Left ventricle myocardium superior (tissue), 1 donor: ENCODE data around the gene SCAF11. TPM values are rescaled to one million over a fixed set of nuclear protein-coding genes. Genes with fewer than 3 reads are reported as not detected.
"Not testable (repeated sequence)": the region's sequence is repeated elsewhere in the genome, so short reads cannot be mapped to it uniquely, and the experiment has no call there.

Experiments
- ATAC-seq: fragments of 200-7000 bp; cut with Tn5 transposase; one replicate; pipeline ENCODE4 v1.9.1; 2020; ENCODE audit warnings: mild to moderate bottlenecking, moderate library complexity
- DNase-seq: peaks from one replicate; pipeline ENCODE4 v3.0.0-alpha.2; 2020
- intact Hi-C: fragments of 100-400 bp; cut with micrococcal nuclease; formaldehyde crosslinking; loops from one replicate; pipeline ENCODE4 v1.11.0; 2022
- long read RNA-seq: library from polyadenylated mRNA; unstranded; transcript quantifications from one replicate; pipeline ENCODE4 v2.0.0, GENCODE V29; 2021
- total RNA-seq: library from RNA; stranded (reverse); fragmentation: NEBNext Ultra II Directional; extraction: Animal tissue kit (Norgen Biotek cat#: 25700); gene quantifications from one replicate; pipeline ENCODE4 v1.2.1, GENCODE V29; 2021
- donor health status: DM: no; HTN: yes; CAD: no; lungs with severe emphysema.

Gene SCAF11, protein sequence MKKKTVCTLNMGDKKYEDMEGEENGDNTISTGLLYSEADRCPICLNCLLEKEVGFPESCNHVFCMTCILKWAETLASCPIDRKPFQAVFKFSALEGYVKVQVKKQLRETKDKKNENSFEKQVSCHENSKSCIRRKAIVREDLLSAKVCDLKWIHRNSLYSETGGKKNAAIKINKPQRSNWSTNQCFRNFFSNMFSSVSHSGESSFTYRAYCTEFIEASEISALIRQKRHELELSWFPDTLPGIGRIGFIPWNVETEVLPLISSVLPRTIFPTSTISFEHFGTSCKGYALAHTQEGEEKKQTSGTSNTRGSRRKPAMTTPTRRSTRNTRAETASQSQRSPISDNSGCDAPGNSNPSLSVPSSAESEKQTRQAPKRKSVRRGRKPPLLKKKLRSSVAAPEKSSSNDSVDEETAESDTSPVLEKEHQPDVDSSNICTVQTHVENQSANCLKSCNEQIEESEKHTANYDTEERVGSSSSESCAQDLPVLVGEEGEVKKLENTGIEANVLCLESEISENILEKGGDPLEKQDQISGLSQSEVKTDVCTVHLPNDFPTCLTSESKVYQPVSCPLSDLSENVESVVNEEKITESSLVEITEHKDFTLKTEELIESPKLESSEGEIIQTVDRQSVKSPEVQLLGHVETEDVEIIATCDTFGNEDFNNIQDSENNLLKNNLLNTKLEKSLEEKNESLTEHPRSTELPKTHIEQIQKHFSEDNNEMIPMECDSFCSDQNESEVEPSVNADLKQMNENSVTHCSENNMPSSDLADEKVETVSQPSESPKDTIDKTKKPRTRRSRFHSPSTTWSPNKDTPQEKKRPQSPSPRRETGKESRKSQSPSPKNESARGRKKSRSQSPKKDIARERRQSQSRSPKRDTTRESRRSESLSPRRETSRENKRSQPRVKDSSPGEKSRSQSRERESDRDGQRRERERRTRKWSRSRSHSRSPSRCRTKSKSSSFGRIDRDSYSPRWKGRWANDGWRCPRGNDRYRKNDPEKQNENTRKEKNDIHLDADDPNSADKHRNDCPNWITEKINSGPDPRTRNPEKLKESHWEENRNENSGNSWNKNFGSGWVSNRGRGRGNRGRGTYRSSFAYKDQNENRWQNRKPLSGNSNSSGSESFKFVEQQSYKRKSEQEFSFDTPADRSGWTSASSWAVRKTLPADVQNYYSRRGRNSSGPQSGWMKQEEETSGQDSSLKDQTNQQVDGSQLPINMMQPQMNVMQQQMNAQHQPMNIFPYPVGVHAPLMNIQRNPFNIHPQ (N-terminal part only)
- 79.9 TPM for total RNA-seq
- long read RNA-seq, full-length matches to known transcripts = 12 of 74 reads
- long read RNA-seq, partial matches to known transcripts = 47 of 74 reads
- long read RNA-seq, other reads (novel, unspliced or antisense) = 15 of 74 reads

DNA sequence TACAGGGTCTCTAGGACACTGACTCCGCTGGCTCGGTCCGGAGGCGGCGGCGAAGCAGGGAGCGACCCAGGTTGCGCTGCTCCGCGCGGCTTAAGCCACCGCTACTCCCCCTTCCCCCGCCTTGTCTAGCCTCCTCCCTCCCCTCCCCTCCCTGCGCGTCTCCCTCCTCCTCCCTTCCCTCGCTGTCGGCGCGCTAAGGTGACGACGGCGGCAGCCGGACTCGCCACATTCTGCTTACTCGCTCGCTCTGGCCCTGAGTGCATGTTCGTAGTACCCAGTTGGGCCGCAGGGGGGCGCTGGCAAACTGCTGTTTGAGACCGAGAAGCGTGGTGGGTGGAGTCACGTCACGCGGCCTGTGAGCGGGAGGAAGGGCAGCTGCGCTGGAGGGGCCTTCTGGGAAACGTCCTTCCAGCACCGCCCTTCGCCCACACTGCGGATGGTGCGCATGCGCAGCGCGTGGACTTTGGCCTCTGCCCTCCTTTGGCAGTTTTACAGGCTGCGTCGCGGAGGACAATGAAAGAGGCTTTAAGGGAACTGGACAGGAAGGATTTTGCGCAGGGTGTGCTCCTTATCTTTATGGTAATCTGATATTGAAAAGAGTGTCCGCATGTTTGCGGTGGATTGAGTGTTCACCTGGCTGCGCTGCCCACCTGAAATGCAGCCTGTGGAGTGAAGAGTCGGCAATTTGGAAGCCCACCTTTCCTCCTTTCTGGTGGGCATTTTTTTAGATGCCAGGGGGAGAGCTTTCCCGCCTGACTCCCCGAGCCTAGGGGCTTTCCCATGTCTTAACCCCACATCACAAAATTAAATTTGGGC, at the start of gene SCAF11:
Gene SCAF11 (minus strand): TSS at position 107 of the 816 bp plus-strand sequence. CDS start 26,407 bp downstream, outside the sequence.
- ATAC-seq (peak; percentile 92), DNase-seq (peak; percentile 100)
- intact Hi-C loops = no loop called here

DNA sequence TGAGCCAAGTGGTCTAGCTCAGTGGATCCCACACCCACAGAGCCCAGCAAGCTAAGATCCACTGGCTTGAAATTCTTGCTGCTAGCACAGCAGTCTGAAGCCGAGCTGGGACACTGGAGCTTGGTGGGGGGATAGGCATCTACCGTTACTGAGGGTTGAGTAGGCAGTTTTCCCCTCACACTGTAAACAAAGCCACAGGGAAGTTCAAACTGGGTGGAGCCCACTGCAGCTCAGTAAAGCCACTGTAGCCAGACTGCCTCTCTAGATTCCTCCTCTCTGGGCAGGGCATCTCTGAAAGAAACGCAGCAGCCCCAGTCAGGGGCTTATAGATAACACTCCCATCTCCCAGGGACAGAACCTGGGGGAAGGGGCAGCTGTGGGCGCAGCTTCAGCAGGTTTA, 46.7 kb upstream of the SCAF11 start:
- DNase-seq, intact Hi-C loops, ATAC-seq: not testable (repeated sequence)

DNA sequence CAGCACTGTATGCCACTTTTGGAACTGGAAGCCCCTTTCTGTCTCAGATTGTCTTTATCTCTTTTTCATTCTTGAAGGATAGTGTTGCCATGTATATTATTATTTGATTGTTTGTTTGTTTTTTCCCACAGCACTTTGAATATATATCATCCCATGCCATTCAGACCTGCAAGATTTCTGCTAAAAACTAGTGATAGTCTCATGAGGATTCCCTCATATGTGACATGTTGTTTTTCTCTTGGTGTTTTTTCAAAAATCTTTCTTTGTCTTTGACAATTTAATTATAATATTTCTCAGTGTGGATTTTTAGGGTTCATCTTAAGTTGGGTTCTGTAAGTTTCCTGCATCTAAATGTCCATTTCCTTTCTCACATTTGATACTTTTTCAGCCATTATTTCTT, 36.8 kb upstream of the SCAF11 start:
- ATAC-seq (no peak), DNase-seq (no peak)
- intact Hi-C loops = no loop called here

DNA sequence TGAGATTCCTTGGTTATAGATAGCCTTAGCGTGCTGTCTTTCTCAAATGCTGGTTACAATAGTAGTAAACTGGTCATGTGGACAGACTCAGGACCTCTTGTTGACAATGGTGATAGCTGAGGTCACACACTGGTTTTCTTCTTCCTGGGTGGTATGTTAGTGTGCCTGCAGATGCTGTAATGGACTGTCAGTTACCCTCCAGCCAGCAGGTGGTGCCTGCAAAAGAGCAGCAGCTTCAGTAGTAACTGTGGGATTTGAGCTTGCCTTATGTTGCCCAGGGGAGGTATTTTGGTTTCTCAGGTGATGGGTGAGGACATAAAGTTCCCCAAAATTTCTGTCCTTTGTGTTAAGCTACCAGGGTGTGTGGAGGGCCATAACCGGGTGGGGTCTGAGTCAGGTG, 33.7 kb upstream of the SCAF11 start:
- no peak for DNase-seq
- intact Hi-C loops = no loop called here
- no peak for ATAC-seq

DNA sequence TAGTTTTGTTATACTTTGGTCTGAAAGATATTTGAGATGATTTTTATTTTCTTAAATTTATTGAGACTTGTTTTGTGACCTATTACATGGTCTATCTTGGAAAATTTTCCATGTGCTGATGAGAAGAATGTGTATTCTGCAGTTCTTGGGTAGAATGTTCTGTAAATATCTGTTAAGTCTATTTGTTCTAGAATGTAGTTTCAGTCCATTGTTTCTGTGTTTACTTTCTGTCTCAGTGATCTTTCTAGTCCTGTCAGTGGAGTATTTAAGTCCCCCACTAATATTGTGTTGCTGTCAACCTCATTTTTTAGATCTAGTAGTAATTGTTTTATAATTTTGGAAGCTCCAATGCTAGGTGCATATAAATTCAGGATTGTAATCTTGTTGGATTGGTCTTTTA, 30.4 kb upstream of the SCAF11 start:
- intact Hi-C loops = no loop called here
- DNase-seq = no peak
- no peak for ATAC-seq

DNA sequence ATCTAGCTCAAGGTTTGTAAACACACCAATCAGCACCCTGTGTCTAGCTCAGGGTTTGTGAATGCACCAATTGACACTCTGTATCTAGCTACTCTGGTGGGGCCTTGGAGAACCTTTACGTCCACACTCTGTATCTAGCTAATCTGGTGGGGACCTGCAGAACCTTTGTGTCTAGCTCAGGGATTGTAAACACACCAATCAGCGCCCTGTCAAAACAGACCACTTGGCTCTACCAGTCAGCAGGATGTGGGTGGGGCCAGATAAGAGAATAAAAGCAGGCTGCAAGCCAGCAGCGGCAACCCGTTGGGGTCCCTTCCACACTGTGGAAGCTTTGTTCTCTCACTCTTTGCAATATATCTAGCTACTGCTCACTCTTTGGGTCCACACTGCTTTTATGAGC, 28.3 kb upstream of the SCAF11 start:
- intact Hi-C loops, DNase-seq, ATAC-seq: not testable (repeated sequence)

DNA sequence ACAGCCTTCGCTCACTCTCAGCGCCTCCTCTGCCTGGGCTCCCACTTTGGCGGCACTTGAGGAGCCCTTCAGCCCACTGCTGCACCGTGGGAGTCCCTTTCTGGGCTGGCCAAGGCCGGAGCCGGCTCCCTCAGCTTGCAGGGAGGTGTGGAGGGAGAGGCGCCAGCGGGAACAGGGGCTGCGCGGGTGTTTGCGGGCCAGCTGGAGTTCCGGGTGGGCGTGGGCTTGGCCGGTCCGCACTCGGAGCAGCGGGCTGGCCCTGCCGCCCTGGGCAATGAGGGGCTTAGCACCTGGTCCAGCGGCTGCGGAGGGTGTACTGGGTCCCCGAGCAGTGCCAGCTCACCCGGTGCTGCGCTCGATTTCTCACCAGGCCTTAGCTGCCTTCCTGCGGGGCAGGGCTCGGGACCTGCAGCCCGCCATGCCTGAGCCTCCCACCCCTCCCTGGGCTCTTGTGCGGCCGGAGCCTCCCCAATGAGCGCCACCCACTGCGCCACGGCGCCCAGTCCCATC, 27.5 kb upstream of the SCAF11 start:
- ATAC-seq, intact Hi-C loops: not testable (repeated sequence)

DNA sequence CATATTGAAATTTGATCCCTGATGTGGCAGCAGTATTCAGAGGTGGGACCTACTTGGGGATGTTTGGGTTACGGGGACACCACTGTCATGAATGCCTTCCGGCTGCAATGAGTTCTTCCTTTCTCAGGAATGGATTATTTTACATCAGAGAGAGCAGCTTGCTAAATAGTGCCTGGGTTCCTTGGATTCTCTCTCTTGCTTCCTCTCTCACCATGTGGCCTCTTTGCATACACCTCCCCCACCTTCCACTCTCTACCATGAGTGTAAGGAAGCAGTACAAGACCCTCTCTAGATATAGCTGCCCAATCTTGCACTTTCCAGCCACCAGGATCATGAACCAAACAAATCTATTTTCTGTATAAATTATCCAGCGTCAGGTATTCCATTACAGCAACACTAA, 15.4 kb upstream of the SCAF11 start:
- DNase-seq = no peak
- no peak for ATAC-seq
- intact Hi-C loops = no loop called here

More for the DNA sequence above, 27.5 kb upstream of the SCAF11 start:
- not testable (repeated sequence) for DNase-seq

DNA sequence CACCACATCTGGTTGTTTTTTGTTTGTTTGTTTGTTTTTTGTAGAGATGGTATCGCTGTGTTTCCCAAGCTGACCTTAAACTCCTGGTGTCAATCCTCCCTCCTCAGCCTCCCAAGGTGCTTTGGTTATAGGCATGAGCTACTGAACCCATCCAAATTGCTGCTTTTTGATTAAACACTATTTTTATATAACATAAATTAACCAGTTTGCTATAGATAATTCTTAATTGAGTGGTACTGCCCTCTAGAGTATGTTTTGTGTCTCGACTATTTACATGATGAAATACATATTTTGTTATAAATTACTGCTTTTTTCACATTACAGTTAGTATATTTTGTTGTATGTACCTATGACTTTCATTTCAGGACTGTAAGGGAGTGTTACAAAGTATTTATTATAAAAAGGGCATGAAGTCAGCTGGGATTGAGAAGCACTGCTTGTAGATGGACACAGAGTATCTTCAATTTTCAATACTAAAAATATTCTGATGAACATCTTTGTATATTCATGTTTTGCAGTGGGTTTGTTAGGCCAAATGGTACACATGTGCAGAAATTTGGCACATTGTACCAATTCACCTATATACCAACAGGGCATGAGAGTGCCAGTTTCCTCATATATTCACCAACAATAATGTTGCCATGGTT, 14.9 kb upstream of the SCAF11 start:
- DNase-seq (no peak), ATAC-seq (no peak)
- intact Hi-C loops = no loop called here

DNA sequence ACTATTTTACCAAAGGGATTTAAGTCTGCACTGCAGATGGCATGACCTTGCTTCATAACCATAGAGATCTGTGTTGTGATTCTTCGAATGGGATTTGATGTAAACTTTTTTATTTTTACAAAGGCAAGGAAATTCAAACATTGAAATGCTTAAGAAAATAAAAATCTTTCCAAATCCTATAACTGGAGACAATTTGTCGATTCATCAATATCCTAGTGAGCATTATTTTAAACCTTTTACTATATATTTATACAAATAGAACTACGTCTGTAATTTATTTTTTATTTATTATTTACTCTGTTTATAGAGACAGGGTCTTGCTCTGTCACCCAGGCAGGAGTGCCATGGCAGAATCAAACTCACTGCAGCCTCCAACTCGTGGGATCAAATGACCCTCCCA, 14.3 kb upstream of the SCAF11 start:
- no peak for DNase-seq
- intact Hi-C loops = no loop called here

DNA sequence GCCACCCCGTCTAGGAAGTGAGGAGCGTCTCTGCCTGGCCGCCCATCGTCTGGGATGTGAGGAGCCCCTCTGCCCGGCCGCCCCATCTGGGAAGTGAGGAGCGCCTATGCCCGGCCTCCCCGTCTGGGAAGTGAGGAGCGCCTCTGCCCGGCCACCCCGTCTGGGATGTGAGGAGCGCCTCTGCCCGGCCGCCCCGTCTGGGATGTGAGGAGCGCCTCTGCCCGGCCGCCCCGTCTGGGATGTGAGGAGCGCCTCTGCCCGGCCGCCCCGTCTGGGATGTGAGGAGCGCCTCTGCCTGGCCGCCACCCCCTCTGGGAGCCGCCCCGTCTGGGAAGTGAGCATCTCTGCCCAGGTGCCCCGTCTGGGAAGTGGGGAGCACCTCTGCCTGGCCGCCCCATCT, 9.7 kb upstream of the SCAF11 start:
- intact Hi-C loops, DNase-seq, ATAC-seq: not testable (repeated sequence)

More for the DNA sequence above, 14.3 kb upstream of the SCAF11 start:
- ATAC-seq = no peak

DNA sequence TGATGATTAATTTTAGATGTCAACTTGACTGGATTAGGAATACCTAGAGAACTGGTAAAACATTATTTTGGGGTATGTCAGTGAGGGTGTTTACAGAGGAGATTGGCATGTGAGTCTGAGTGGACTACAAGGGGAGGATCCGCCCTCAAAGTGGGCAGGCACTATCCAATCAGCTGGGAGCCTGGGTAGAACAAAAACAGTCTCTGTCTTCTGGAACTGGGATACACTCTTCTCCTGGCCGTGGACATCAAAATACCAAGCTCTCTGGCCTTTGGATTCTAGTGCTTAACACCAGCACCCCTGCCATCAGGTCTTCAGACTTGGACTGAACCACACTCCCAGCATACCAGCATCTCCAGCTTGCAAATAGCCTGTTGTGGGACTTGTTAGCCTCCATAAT, 4.4 kb upstream of the SCAF11 start:
- intact Hi-C loops = no loop called here
- DNase-seq (no peak), ATAC-seq (no peak)

DNA sequence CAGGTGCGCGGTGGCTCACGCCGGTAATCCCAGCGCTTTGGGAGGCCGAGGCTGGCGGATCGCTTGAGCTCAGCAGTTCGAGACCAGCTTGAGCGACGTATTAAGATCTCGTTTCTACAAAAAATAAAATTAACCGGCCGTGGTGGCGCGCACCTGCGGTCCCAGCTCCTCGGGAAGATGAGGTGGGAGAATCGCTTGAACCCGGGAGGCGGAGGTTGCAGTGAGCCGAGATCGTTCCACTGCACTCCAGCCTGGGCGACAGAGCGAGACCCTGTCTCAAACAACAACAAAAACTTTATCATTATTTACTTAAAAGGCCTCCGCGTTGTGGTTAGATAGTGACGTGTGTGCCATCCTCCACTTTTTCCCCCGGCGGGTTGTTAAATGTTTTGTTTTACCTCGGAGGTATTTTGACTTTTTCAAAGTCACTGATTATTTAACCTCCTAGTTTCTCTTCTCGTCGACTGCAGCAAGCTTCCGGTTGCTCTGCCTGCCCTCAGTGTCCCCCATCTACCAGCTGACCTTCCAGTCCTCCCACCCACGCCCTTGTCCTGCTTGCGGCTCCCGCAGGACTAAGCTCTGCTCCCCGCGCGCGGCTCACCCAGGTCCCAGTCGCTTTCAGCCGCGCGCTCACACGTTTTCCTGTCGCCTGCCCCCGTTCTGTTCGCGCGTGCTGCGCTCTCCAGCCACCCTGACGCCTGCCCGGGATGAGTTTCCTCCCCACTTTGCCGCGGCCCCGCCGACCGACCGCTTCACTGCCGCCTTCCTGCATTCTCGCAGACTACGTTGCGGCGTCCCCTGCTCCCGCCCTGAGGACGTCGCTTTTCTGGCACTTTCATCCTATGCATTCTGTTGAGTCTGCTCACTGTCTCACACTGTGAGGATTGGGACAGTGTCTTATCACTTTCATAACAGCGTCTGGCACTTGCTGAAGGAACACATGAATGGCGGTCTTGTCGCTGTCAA, 1.2 kb upstream of the SCAF11 start:
- intact Hi-C loops = no loop called here
- ATAC-seq (peak; percentile 56), DNase-seq (peak; percentile 88)

DNA sequence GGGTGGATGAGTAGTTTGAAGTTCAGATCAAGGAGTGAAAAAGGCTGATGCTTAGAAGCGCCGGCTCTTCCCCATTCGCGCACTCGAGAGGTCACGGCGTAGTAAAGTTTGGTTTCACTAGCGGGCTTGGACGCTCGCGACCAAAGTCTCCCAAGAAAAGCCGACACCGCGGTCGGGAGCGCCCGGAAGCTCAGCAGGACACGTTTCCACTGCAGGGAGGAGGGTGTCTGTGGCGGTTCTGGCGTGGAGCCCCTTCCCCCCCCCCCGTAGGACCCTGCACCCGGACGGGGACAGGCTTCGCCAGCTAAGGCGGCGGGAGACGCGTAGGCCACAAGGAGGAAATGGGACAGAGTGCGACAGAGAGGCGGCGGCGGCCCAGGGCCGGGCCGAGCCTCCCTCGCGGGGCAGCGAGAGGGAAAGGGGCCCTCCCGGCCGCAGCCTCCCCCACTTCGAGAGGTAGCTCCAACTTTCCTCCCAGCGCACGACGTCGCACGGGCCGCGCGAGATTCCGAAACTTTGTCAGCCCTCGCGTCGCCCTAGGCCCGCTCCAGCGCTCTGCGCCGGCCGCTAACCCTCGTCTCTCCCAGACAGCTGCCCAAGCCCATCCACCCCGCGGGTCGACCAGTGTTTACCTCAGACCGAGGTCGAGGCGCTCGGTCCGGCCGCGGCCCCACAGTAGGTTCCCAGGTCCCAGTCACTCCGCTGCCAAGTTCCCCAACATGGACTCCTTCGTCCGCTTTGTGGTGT, 480 bp downstream of the SCAF11 start:
- peak; percentile 44 for ATAC-seq
- intact Hi-C loops = no loop called here
- peak; percentile 81 for DNase-seq

DNA sequence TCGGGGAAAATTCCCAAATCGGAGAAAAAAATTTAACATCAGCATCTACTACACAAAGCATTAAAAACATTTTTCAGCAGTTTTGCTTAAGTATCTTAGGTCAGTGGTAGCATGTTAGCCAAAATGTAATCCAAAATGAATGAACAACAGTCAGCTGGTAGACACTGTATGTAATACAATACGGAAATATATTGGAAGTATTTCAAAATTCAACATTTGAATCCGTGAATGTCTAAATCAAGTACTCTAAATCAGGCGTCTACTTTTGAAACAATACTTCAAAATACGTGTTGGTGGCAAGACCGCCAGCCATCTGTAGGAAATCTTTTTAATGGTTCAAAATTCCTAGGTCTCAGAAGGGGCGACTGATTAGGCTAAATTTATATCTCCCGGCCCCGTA, 1.1 kb downstream of the SCAF11 start:
- DNase-seq (no peak), ATAC-seq (no peak)
- intact Hi-C loops = no loop called here

DNA sequence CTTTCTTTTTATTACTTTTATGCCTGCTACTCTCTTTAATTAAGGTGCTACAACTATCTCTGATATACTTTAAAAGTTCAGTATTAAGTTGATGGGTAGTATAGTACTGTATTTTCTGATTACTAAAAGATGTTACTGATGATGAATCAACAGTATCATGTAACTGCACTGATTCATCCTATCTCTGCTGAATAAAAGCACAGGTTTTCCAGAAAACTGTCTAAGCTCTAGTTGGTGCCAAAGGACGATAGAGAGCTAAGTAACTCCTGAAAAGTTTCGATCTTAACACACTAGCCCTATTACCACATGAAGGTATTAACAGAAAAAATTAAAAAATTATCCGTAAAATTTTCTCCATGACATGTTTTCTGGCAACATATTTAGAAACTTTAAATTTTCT, 2.1 kb downstream of the SCAF11 start:
- DNase-seq (no peak), ATAC-seq (no peak)
- intact Hi-C loops = no loop called here
